Stimulated activated CD8-positive, alpha-beta memory T cell treated with anti-CD3 and anti-CD28 coated beads, Interleukin-7, amount 100 ng/mL, for 48 hours (primary cell): ENCODE measurements around the gene DISC1.

ENCODE experiments used
- DNase-seq, 2 donors: peaks; one replicate each; pipeline ENCODE4 v3.0.0-alpha.2; 2020; ENCODE audit warnings: low read depth in 1 of 2; ENCODE audit errors: extremely low read depth in 1 of 2

The DISC1 gene

GRCh38 chr1:231694075-231694431 is 67.5 kb downstream of the DISC1 start:
- no peak for DNase-seq

DNA sequence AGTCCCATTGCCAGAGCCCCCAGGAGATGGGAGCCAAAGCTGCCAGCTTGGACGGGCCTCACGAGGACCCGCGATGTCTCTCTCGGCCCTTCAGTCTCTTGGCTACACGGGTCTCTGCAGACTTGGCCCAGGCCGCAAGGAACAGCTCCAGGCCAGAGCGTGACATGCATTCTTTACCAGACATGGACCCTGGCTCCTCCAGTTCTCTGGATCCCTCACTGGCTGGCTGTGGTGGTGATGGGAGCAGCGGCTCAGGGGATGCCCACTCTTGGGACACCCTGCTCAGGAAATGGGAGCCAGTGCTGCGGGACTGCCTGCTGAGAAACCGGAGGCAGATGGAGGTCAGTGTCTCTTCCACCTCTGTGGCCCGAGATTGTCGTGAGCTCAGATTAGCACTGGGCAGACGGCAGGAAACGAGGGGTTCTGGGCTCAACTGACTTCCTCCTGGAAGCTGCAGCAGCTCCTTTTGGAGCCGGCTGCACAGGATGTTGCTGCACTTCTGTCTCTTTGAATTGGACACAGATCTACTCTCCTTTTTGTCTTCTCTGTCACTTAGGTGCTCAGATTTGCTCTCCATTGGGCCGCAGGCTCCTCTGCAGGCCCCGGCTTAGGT is 68.0 kb downstream of the DISC1 start:
- no peak for DNase-seq

- no peak for DNase-seq
Observed at GRCh38 chr1:231695439-231696255, 69.1 kb downstream of the DISC1 start.

DNA sequence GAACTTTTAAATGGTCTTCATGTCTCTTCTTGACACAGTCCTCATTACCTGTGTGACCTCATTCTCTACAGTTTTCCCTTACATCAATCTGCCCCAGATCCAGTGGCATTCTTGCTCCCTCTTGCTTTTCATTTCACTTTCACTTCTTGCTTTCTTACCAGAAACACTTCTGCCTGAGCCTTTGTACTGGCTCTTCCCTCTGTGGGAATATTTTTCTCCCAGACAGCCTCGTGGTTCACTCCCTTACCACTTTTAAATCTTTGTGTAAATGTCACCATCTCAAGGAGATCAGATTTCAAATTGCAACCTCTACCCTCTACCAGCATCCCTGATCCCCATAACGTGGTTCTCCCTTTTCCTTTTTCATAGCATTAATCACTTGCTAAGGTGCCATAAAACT is 73.2 kb downstream of the DISC1 start:
- DNase-seq, result no peak

DNA sequence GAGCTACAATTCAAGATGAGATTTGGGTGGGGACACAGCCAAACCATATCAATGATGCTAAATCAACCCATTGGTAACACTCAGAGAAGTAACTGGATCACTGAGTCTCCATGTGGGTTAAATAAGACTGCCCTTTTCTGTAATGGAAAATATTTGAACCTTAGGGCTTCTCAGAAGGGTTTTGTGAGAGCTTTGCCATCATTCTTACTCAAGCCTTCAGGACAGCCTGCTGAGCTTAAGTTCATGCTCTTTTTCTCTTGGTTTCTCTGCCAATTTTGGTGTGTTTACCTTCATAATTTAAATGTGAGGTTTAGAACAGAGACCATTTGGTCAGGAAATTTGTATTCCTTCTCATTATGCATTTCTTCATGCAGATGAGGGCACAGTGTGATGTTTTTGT is 74.7 kb downstream of the DISC1 start:
- DNase-seq, result no peak

GRCh38 chr1:231702331-231702730 is 75.7 kb downstream of the DISC1 start:
- DNase-seq, result no peak

GRCh38 chr1:231702804-231703203 is 76.2 kb downstream of the DISC1 start:
- no peak for DNase-seq

GRCh38 chr1:231705806-231706760 is 79.5 kb downstream of the DISC1 start:
- no peak for DNase-seq

DNA sequence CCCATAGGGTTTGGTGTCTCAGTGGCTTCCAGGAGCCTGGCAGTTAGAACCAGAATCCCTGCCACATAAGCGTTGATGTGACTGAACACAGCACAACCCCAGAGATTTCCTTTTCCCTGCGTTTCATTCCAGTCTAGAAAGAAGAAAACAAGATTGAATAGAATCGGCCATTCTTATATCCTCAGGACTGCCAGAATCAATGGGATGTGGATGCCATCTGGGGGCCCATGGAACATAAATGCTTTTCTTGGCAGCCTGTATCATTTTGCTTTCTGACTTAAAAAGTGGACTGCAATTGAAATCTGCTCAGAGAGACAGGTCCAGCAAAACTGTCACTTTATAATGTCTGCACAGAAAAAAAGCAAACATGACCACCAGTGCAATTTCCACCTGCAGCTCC is 80.3 kb downstream of the DISC1 start:
- no peak for DNase-seq

DNA sequence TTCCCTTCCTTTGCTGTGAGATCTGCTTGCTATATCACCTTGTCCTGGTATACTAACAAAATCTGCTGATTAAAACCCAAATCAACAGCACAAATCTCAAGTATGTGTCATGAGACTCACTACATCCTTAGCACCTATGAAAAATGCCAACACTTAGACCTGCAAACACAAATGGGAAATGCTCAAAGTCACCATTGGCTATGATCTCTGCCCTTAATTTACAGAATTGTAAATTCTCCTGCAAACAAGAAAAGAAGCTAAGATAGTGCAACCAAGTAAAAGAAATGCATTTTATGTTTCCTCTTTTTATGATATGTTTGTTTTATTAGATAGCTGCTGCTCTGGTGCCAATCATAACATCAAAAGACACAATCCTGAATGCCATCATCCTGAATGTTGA is 80.8 kb downstream of the DISC1 start:
- no peak for DNase-seq

DNA sequence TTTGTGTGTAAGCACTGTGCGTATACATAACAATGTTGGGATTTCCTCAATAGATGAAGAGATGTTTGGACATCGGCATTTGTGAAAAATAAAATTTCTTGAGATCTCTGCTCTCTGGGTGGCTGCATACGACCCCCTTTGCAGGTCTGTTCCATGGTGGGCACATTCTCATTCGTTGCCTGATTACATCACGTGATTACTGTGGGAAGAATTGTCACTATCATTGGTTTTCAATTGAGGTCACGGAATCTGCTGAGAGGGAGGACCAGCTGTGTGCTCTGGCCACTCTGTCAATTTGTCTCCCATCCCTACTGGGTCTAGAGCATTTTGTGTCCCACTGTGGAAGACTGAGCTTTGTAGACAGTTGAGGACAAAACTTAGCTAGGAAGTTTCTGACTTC is 81.8 kb downstream of the DISC1 start:
- DNase-seq, result no peak

DNA sequence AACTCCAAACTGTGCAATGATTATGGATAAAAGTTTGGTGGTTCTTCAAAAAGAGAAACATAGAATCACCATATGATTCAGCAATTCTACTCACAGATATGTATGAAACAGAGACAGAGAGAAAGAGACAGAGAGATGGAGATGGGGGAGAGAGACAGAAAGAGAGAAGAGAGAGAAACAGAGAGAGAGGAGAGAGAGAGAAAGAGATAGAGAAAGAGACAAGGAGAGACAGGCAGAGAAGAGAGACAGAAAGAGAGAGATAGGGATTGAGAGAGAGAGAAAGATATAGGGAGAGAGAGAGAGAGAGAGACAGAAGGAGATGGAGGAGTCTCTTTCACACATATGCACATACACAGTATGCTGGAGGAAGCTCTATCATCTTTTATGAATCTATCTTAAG is 87.8 kb downstream of the DISC1 start:
- no peak for DNase-seq

DNA sequence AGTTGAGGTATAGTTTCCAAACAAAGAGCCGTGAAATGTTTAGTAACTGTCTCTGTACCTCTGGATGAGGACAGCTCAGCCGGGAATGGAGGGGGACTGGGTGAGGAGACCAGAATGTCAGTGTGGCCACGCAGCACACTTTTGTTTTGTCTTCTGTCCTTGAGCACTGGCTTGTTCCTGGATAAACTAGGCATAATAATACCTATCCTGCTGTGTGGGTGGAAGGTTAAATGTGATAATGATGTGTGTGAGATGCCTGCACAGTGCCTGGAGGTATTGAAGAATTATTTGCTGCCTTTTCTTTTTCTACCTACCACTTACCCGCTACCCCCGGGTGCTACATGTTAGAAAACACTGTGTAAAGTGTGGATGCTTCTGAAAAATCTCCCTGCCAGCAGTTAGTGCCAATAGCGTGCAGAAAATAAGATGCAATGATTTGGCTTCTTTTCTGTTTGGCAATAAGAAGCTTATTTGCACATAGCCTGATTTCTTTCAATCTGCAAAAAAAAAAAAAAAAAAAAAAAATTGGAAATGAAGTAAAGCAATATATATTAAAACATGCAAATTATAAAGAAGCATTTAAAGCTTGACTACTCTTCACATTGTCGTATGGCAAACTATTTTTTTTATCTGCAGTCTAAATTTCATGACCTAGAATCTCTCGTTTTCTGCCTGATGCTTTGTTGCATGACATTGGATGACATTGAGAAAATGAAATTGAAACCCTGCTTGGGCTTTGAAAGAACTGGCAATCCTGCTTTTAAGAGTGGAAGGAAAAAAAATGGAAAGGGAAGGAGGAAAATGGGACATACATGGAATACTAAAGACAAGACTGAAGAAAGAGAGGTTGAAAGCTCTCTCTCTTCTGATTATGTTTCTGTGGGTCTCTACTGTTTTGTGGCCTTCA is 89.5 kb downstream of the DISC1 start:
- DNase-seq, result no peak

- no peak for DNase-seq
Observed at GRCh38 chr1:231716879-231717278, 90.3 kb downstream of the DISC1 start.

- no peak for DNase-seq
Observed at GRCh38 chr1:231719485-231720183, 93.0 kb downstream of the DISC1 start.

- no peak for DNase-seq
Observed at GRCh38 chr1:231720652-231721325, 94.2 kb downstream of the DISC1 start.

- DNase-seq, result no peak
Observed at GRCh38 chr1:231721436-231721835, 94.8 kb downstream of the DISC1 start.

- DNase-seq, result no peak
Observed at GRCh38 chr1:231722356-231722755, 95.8 kb downstream of the DISC1 start.

- DNase-seq, result no peak
Observed at GRCh38 chr1:231723146-231723545, 96.6 kb downstream of the DISC1 start.
